HL-60/S4 (cell line): ENCODE data around the gene TCN1.
"Not testable (repeated sequence)": the region's sequence is repeated elsewhere in the genome, so short reads cannot be mapped to it uniquely, and the experiment has no call there.

Experiments
- in situ Hi-C: fragments of 300-500 bp; cut with MboI; formaldehyde crosslinking; loops from 2 replicates; pipeline ENCODE4 v1.14.3; 2022; ENCODE audit warnings: low sequenced_read_pairs

The TCN1 gene

DNA sequence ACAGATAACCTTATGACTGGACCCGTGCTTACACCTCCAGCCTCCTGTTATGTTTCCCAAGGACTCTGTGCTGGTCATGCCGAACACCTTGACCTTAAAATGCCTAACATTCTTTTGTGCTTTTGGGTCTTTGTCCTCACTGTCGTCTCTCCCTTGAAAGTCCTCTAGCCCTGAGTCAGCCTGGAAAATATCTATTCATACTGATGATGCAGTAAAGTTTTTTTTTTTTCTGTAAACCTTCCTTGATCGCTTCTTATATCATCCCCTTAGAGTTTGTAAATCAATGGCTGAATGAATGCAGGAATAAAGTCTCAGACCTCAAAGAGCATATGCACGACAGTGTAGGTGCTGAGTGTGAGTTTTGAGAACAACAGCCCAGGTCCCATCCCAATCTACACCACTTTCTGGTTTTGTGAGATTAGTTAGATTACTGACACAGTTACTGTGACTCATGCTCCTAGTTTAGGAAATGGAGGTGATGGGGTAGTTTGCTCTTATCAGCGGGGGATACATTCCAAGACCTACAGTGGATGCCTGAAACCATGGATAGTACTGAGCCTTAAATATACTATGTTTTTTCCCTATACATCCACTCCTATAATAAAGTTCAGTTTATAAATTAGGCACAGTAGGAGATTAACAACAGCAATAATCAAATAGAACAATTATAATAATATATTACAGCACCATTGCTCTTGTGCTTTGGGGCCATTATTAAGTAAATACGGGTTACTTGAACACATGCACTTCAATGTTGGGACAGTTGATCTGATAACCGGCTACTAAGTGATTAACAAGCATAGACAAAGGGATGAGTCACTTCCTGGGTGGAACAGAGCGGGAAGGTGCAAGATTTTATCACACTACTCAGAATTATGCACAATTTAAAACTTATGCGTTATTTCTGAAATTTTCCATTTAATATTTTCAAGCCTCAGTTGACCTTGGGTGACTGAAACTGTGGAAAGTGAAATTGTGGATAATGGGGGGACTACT lies 8.6 kb downstream of the TCN1 start:
- in situ Hi-C loops, result no loop called here

- in situ Hi-C loops, result no loop called here
Observed at GRCh38 chr11:59854871-59855270, 11.4 kb downstream of the TCN1 start.

DNA sequence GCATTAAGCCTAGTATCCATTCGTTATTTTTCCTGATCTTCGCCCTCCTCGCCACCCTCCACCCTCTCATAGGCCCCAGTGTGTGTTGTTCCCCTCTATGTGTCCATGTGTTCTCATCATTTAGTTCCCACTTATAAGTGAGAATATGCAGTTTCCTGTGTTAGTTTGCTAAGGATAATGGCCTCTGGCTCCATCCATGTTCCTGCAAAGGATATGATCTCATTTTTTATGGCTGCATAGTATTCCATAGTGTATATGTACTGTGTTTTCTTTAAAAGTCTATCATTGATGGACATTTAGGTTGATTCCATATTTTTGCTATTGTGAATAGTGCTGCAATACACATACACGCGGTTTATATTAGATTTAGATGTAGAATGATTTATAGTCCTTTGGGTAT lies 14.9 kb downstream of the TCN1 start:
- in situ Hi-C loops, result not testable (repeated sequence)

GRCh38 chr11:59849551-59849950 lies 16.7 kb downstream of the TCN1 start:
- in situ Hi-C loops, result not testable (repeated sequence)

DNA sequence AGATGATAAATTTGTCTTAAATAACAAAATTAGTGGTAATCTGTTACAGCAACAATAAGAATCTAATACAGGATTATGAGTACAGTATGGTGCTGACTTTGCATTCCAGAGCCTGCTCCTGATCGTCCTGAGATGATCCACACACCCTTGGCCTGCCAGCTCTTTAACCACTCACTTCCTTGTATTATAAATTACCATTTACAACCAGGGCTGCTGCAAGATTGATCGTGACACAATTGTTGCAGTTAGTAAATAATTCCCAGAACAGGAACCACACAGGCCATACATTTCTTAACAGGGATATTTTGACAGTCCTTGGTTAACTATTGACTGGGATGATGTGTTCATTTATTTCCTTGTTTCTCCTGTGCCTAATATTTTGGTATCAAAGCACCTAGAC lies 17.2 kb downstream of the TCN1 start:
- in situ Hi-C loops, result no loop called here

DNA sequence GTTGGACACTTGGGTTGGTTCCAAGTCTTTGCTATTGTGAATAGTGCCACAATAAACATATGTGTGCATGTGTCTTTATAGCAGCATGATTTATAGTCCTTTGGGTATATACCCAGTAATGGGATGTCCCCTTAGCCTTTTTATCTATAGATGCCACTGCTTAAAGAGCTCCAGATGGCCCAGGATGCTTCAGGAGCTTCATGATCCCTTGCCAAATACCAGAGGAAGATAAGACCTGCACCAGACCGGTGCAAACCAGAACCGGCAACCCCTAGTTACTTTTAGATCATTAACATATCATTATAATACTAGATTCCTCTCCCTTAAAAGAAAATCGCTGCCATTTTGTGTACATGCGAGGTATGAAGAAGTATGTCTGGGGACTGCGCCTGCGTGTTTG lies 17.8 kb downstream of the TCN1 start:
- in situ Hi-C loops, result not testable (repeated sequence)

DNA sequence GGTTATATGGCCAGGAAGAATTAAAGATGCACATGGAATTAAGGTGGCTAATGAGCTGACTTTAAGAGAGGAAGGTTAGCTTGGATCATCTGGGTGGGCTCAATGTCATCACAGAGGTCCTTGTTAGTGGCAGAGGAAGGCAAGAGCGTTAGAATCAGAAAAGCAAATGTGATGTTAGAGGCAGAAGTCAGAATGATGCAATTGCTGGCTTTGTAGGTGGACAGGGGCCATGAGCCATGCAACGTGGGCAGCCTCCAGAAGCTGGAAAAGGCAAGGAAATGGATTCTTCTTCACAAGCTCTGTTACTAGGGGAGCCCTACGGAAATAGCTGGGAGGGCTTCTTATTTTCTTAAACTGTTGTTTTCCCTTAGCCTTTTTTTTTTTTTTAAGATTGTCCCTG lies 18.7 kb downstream of the TCN1 start:
- in situ Hi-C loops, result no loop called here

GRCh38 chr11:59846556-59846955 lies 19.7 kb downstream of the TCN1 start:
- in situ Hi-C loops, result no loop called here

GRCh38 chr11:59845399-59845798 lies 20.9 kb downstream of the TCN1 start, which contains the start of gene CBLIF:
Gene CBLIF (minus strand): TSS chr11:59845499. CDS start chr11:59845453, 46 bp downstream.
- in situ Hi-C loops, result no loop called here

DNA sequence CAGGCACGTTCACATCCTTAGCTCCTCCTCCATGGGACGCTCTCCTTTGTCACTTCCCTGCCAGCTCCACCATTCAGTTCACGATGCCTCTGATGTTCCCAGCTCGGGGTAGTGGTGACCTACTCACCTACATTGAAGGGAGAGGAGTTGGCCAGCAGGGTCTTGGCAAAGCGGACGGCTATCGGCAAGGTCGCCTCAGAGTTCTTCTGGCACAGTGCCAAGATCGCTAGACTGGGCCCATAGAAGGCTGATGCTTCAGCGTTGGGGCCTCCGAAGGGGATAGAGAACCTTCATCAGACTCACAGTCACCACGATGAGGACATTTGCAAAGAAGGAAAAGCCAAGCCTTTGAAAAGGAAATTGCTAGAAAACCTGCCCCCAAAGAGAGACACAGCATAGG lies 24.0 kb downstream of the TCN1 start:
- in situ Hi-C loops, result no loop called here

DNA sequence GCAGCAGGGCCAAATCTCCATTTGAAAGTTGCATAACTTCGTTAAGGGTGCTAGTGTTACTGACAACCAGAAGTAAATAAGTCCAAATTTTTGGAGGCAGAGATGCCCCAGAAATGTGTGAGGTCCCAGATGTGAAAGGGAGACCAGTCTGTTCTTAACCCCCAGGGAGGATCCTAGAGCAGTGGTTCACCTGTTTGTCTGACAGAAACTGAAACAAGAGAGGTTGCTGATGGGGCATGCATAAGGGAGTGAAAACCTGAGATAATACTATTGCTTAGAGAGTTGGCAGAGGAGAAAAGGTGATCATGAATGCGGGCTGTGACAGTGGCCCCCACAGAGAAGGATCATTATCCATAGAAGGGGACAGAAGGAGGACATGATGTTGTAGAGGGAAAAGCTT lies 24.8 kb downstream of the TCN1 start:
- in situ Hi-C loops, result no loop called here

DNA sequence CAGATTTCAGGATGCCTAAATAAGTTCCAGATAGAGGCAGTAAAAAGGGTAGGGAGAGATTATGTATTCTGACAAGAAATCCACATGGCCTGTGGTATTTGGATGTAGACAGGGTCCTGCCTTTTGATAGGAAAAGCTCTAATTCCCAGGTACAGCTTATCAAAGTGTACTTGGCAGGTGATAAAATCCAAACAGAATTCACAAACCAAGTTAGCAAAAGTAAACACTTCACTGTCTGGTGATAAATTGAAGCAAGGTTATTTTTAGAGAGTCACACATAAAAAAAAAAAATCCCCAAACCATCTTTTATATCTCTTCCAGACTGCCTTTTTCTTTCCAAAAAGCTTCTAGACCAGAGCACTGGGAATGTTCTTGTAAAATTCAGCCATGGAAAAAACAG lies 26.7 kb downstream of the TCN1 start:
- in situ Hi-C loops, result loop anchor here (10.0 kb wide), 1 partner anchor 75 kb away; no protein-coding TSS in a partner anchor

- in situ Hi-C loops, result loop anchor here (10.0 kb wide), 1 partner anchor 81 kb away; no protein-coding TSS in a partner anchor
Observed at GRCh38 chr11:59833602-59834001, 32.7 kb downstream of the TCN1 start.

DNA sequence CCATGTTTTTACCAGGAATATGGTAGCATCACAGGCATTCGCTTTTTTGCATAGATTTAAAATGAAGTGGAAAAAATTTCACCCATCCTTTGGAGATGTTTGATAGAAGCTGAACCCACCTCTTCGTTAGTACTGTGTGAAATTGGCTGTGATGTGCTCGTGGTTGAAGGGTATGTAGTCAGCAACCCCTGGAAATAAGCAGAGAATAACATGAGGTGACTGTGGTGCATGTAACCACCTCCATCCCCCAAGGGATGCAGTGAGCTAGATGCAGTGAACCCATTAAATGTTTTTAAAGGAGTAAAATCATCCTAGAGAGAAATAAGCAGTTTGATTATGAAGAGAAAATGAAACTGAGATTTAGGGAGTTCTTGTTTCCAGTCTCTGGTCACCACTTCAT lies 36.9 kb downstream of the TCN1 start:
- in situ Hi-C loops, result no loop called here

- in situ Hi-C loops, result loop anchor here (5.0 kb wide), 1 partner anchor 324 kb away; no protein-coding TSS in a partner anchor
Observed at GRCh38 chr11:59822989-59823566, 43.2 kb downstream of the TCN1 start.

GRCh38 chr11:59818572-59818971 lies 47.7 kb downstream of the TCN1 start:
- in situ Hi-C loops, result no loop called here

GRCh38 chr11:59816434-59816833 lies 49.9 kb downstream of the TCN1 start:
- in situ Hi-C loops, result not testable (repeated sequence)

- in situ Hi-C loops, result no loop called here
Observed at GRCh38 chr11:59815754-59816153, 50.5 kb downstream of the TCN1 start.

GRCh38 chr11:59814021-59814420 lies 52.3 kb downstream of the TCN1 start:
- in situ Hi-C loops, result no loop called here

DNA sequence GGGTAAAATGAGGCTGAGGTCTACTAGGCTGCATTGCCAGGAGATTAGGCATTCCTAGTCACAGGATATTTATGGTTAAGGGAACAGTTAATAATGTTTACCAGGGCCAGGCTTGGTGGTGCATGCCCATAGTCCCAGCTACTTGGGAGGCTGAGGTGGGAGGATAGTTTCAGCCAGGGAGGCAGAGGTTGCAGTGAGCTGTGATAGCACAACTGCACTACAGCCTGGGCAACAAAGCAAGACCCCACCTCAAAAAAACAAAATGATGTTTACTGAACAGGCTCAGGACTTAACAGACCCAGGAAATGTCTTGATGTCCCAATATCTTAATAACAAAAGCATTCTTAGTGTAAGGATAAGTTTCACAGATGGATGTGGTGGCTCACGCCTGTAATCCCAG lies 52.9 kb downstream of the TCN1 start:
- in situ Hi-C loops, result no loop called here

DNA sequence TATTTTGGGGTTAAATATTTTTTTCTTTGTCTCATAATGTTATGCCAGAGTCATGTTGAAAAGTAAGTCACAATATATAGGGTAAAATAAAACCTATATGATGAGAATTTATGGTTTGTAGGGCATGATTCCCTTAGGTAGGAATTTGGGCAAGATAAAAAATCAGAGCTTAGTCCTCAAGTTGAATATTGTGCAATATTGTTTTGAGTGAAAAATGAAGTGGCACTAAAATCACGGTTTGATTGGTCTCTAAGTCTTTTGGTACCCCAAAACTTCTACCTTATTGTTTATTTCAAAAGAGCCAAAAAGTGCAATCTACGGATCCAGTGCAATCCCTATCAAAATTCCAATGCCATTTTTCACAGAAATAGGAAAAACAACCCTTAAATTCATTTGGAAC lies 54.1 kb downstream of the TCN1 start:
- in situ Hi-C loops, result no loop called here

DNA sequence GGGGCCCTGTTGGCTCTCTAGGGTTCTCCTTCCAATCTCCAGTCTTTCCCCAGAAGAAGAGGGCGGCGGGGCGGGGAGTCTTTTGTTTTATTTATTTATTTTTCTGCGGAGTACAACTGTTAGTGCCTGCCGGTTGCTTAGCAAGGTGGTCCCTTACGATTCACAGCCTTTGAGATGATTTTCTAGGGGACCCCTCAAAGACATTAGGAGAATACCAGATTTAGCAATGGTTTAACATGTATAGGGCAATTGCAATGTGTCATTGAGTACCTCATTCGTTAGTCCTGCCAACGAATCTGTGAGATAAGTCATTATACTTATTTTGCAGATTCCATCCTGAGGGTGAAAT lies 55.4 kb downstream of the TCN1 start:
- in situ Hi-C loops, result no loop called here
